MM.1S (cell line): Measurements from ENCODE around the gene PFDN4.

Source experiments
- CTCF ChIP-seq: fragments of 300-600 bp; sonication (generic); IDR thresholded peaks from 2 replicates; pipeline ENCODE4 v1.5.1; 2016; ENCODE audit warnings: antibody characterized with exemption, low read length, mixed read lengths
- EZH2 ChIP-seq: fragments of 300-600 bp; sonication (generic); optimal IDR thresholded peaks from 2 replicates; pipeline ENCODE3; 2017; ENCODE audit warnings: low read depth, mild to moderate bottlenecking, antibody characterized with exemption, low read length, mixed read lengths
- EZH2phosphoT487 ChIP-seq: fragments of 300-600 bp; sonication (generic); IDR thresholded peaks from 2 replicates; pipeline ENCODE4 v1.6.1; 2018; ENCODE audit warnings: antibody characterized with exemption, low read length

- TF ChIP-seq CTCF (no peak), EZH2 (no peak), EZH2phosphoT487 (no peak)
Measured at GRCh38 chr20:54170026-54170471, 37.8 kb upstream of the PFDN4 start.
